Brain microvascular endothelial cell (primary cell): ENCODE results near the gene TMEM132D.

ENCODE experiments used
- DNase-seq: peaks from one replicate; pipeline ENCODE4 v3.0.0-alpha.2; 2020
- H3K27ac ChIP-seq: fragments of 250-450 bp; sonication (Bioruptor Pico); 2 replicates; pipeline ENCODE4 v1.5.1; 2020; ENCODE audit warnings: mild to moderate bottlenecking, moderate library complexity
- H3K27me3 ChIP-seq: fragments of 250-450 bp; sonication (Bioruptor Pico); replicated peaks from 2 replicates; pipeline ENCODE4 v1.5.1; 2020; ENCODE audit warnings: mild to moderate bottlenecking
- H3K36me3 ChIP-seq: fragments of 250-450 bp; sonication (Bioruptor Pico); replicated peaks from 2 replicates; pipeline ENCODE4 v1.5.1; 2020; ENCODE audit warnings: mild to moderate bottlenecking
- H3K4me3 ChIP-seq: 2 replicates; pipeline ENCODE4 v1.5.1; 2011; ENCODE audit warnings: low read depth, mild to moderate bottlenecking, control low read depth, low read length, moderate library complexity
- CTCF ChIP-seq: IDR thresholded peaks from 2 replicates; pipeline ENCODE4 v1.5.1; 2011; ENCODE audit warnings: low read depth, mild to moderate bottlenecking, moderate library complexity, low read length, control low read depth, inconsistent platforms; ENCODE audit errors: missing control alignments
- in situ Hi-C: cut with HindIII; loops from 2 replicates; pipeline ENCODE4 v1.10.0; 2017; ENCODE audit warnings: low sequenced_read_pairs, low pct_ligation_motif_present

Gene TMEM132D

GRCh38 chr12:129372876-129373275 is 530.9 kb downstream of the TMEM132D start:
- H3K36me3 ChIP-seq, result no peaks in the 10 kb centered on the region
- DNase-seq, result no peak
- no peaks in the 10 kb centered on the region for H3K27me3 ChIP-seq
- in situ Hi-C loops, result no loop called here
- no peak overlapping the region for H3K4me3 ChIP-seq
- TF ChIP-seq CTCF, result no peak
- H3K27ac ChIP-seq, result no peak overlapping the region

- DNase-seq, result no peak
- H3K27ac ChIP-seq, result no peak overlapping the region
- H3K4me3 ChIP-seq, result no peak overlapping the region
- no peak for TF ChIP-seq CTCF
- no peaks in the 10 kb centered on the region for H3K36me3 ChIP-seq
- no peaks in the 10 kb centered on the region for H3K27me3 ChIP-seq
- in situ Hi-C loops, result no loop called here
These were observed 531.5 kb downstream of the TMEM132D start for GRCh38 chr12:129372348-129372747.

- no peak for DNase-seq
- H3K36me3 ChIP-seq, result no peaks in the 10 kb centered on the region
- no peak overlapping the region for H3K4me3 ChIP-seq
- in situ Hi-C loops, result no loop called here
- no peak overlapping the region for H3K27ac ChIP-seq
- no peak for TF ChIP-seq CTCF
- H3K27me3 ChIP-seq, result no peaks in the 10 kb centered on the region
These were observed 532.6 kb downstream of the TMEM132D start for GRCh38 chr12:129371268-129371667.

- no peak overlapping the region for H3K4me3 ChIP-seq
- in situ Hi-C loops, result no loop called here
- H3K27ac ChIP-seq, result no peak overlapping the region
- no peaks in the 10 kb centered on the region for H3K36me3 ChIP-seq
- TF ChIP-seq CTCF, result no peak
- no peaks in the 10 kb centered on the region for H3K27me3 ChIP-seq
- no peak for DNase-seq
These were observed 537.2 kb downstream of the TMEM132D start for GRCh38 chr12:129366656-129367055.

- DNase-seq, result no peak
- TF ChIP-seq CTCF, result no peak
- H3K27ac ChIP-seq, result no peak overlapping the region
- in situ Hi-C loops, result no loop called here
- H3K27me3 ChIP-seq, result no peaks in the 10 kb centered on the region
- H3K4me3 ChIP-seq, result no peak overlapping the region
- H3K36me3 ChIP-seq, result no peaks in the 10 kb centered on the region
These were observed 540.8 kb downstream of the TMEM132D start for GRCh38 chr12:129363041-129363440.

GRCh38 chr12:129357233-129357632 is 546.6 kb downstream of the TMEM132D start:
- Histone ChIP-seq H3K36me3 (no peaks in the 10 kb centered on the region), H3K27ac (no peak overlapping the region), H3K4me3 (no peak overlapping the region), H3K27me3 (no peaks in the 10 kb centered on the region)
- no peak for TF ChIP-seq CTCF
- in situ Hi-C loops, result no loop called here
- DNase-seq, result no peak
